ENCODE data around the gene RPS16. TPM values are rescaled to one million over a fixed set of nuclear protein-coding genes. Genes with fewer than 3 reads are reported as not detected.

RPS16 gene
- total RNA-seq, 4 donors from 2014 or later, result 509 to 2,477 (median 1,257) TPM

DNA sequence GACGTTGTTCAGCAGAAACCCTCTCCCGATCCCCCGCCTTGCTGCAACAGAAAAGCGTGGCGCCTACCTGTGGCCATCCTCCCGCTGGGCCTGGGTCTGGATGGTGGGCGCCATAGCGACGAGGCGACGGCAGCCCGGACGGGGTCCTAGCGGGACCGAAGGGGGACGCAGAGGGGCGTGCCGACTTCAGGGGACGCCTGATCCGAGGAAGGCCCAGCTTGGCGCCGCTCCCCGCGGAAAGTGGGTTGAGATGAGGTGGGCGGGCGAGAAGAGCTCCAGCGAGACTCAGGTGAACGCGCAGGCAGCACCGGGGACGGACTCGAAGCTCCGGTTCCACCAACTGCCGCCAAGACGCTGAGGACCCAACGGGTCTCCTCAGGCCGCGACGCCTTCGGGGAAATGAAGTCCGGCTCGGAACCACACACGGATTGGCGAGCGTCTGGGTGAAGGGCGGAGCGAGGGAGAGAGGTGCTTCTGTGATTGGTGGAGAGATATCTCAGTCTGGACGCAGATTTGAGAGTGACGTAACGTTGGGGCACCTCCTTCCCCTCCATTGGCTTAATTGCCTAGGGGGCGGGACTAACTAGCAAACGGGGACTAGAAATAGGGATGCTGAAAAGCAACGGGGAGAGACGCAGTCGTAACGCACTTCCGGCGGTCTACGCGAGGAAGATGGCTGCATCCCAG lies 44.9 kb downstream of the RPS16 start, which contains the start of the genes MED29 and PAF1:
Gene MED29, plus strand, starts transcription at position 628 of the 687 bp plus-strand sequence. Its CDS starts 45 bp downstream, at position 673.
Gene PAF1, minus strand, starts transcription at position 356 of the 687 bp plus-strand sequence. Its CDS starts 242 bp downstream, at position 114.
- 0 to 1% methylated on average over 21 to 35 of the region's 60 CpGs for WGBS, 2 donors
- Histone ChIP-seq H3K27ac (peak within 1 kb of the TSS; percentile 99 to 100 (median 100)), H3K36me3 (peaks cover 8 to 71% (median 29%) of the 10 kb centered on the region in 3 donors), H3K4me1 (peaks cover 17 to 45% (median 21%) of the 10 kb centered on the region in 3 donors), H3K27me3 (no peaks in the 10 kb centered on the region), H3K9me3 (no peaks in the 10 kb centered on the region), H3K4me3 (peak within 1 kb of the TSS; percentile 85 to 100 (median 90))
- intact Hi-C loops (cut with DNase I), result loop anchor here (5.0 kb wide), 1 partner anchor 49 kb away; the partner anchor contains the start of gene SAMD4B
- peak; percentile 96 for DNase-seq
- TF ChIP-seq POLR2A (IDR thresholded peaks at IDR 0.05), result peak in 3 of 4 donors; percentile 53 to 91 (median 84)
- TF ChIP-seq, protein P1, sequence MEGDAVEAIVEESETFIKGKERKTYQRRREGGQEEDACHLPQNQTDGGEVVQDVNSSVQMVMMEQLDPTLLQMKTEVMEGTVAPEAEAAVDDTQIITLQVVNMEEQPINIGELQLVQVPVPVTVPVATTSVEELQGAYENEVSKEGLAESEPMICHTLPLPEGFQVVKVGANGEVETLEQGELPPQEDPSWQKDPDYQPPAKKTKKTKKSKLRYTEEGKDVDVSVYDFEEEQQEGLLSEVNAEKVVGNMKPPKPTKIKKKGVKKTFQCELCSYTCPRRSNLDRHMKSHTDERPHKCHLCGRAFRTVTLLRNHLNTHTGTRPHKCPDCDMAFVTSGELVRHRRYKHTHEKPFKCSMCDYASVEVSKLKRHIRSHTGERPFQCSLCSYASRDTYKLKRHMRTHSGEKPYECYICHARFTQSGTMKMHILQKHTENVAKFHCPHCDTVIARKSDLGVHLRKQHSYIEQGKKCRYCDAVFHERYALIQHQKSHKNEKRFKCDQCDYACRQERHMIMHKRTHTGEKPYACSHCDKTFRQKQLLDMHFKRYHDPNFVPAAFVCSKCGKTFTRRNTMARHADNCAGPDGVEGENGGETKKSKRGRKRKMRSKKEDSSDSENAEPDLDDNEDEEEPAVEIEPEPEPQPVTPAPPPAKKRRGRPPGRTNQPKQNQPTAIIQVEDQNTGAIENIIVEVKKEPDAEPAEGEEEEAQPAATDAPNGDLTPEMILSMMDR (IDR thresholded peaks at IDR 0.05), result peak in 3 of 6 experiments; percentile 8 to 13 (median 9)

DNA sequence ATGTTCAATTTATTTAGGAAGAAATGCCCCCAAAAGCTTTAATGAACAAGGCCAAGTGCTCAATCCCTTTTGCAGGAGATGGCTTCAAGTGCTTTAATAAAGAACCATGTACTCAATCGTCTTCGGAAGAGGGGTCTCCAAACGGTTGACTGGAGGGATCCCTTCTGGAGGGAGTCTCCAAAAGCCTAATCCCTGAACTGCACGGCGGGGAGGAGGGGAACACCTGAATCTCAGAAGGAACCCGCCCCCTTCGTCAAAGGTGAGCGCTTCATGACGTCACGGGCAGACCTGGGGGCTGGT lies 45.3 kb downstream of the RPS16 start:
- intact Hi-C loops (cut with DNase I), result loop anchor here (5.0 kb wide), 1 partner anchor 48 kb away; the partner anchor contains the start of gene SAMD4B
- TF ChIP-seq, protein P1 (IDR thresholded peaks at IDR 0.05), result no peak
- TF ChIP-seq POLR2A (IDR thresholded peaks at IDR 0.05), result no peak
- no peak for DNase-seq
- Histone ChIP-seq H3K4me1 (peaks cover 17 to 45% (median 21%) of the 10 kb centered on the region in 3 donors), H3K27me3 (no peaks in the 10 kb centered on the region), H3K9me3 (no peaks in the 10 kb centered on the region), H3K27ac (peak overlapping the region; percentile 99 to 100 (median 100)), H3K36me3 (peaks cover 8 to 71% (median 33%) of the 10 kb centered on the region in 3 donors), H3K4me3 (peak overlapping the region; percentile 85 to 100 (median 90))
- WGBS, 2 donors, result 4% methylated on average over 3 of the region's 10 CpGs; no CpG with 5 or more reads in 1 of the 2 donors

DNA sequence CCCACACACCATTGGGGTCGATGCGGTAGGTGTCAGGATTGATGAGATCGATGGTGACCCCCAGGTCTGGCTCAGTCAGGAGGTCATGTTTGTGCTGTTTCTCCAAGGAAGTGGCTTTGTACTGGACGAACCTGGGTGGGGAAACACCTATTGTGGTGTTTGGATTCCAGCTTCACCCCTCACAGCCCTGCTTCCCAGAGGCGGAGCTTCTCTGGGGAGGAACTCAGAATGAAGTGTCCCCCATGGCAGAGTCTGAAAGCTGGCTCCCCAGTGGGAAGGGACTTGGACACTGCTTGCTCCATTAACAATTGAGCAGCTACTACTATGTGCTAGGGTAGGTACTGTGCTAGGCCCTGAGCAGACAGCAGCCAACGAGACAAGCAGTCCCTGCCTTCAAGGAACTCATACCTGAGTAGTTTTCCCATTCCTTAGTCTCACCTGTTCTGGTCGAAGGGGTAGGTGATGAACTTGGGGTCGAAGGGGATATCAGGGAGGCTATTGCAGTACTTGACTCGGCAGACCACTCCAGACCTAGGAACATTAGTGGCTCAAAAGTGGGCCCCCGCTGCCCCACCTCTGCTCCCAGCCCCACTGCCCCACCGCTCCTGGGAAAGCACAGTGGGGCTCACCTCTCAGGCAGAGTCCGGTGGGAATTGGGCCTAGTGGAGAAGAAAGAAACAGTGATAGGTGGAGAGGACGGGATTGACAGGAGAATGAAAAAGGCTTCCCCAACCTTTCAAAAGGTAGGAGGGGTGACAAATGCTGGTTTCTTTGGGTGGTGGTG lies 45.9 kb downstream of the RPS16 start:
- intact Hi-C loops (cut with DNase I), result loop anchor here (5.0 kb wide), 1 partner anchor 48 kb away; the partner anchor contains the start of gene SAMD4B
- DNase-seq, result no peak
- Histone ChIP-seq H3K27me3 (no peaks in the 10 kb centered on the region), H3K36me3 (peaks cover 8 to 71% (median 27%) of the 10 kb centered on the region in 3 donors), H3K27ac (peak overlapping the region; percentile 99 to 100 (median 100)), H3K4me3 (peak overlapping the region; percentile 85 to 100 (median 90)), H3K4me1 (peaks cover 17 to 45% (median 21%) of the 10 kb centered on the region in 3 donors), H3K9me3 (no peaks in the 10 kb centered on the region)
- WGBS, 2 donors, result 45 to 63% methylated on average over 4 to 10 of the region's 13 CpGs
- TF ChIP-seq, protein P1 (IDR thresholded peaks at IDR 0.05), result no peak

DNA sequence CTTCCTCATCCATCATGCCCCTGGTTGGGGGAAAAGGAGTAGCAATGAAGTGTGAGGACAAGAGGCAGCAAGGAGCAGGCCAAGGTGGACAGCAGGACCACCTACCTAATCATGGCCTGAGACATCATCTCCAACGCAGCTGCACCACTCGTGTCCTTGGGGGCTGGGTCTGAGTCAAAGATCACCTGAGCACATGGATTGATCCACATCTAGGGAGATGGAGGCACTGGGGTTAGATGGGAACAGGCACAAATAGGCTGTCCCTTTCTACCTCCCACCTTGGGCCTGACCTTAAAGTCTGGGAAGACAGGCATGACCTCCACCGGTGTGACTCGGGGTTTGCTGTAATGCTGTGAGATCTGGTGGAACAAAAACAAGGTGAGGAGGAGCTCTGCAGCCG lies 47.1 kb downstream of the RPS16 start:
- H3K4me1 ChIP-seq, result peaks cover 17 to 40% (median 21%) of the 10 kb centered on the region in 3 donors
- 70 to 82% methylated on average over 5 of the region's 5 CpGs for WGBS, 2 donors
- H3K4me3 ChIP-seq, result no peak overlapping the region
- no peaks in the 10 kb centered on the region for H3K9me3 ChIP-seq
- peaks cover 8 to 72% (median 23%) of the 10 kb centered on the region in 3 donors for H3K36me3 ChIP-seq
- no peaks in the 10 kb centered on the region for H3K27me3 ChIP-seq
- H3K27ac ChIP-seq, result peak overlapping the region in 1 of 4 donors; percentile 99
- DNase-seq, result no peak
- TF ChIP-seq POLR2A (IDR thresholded peaks at IDR 0.05), result no peak
- TF ChIP-seq, protein P1 (IDR thresholded peaks at IDR 0.05), result no peak
- intact Hi-C loops (cut with DNase I), result no loop called here
